Fibroblast of lung (primary cell): ENCODE results near the gene PRELP. TPM values are rescaled to one million over a fixed set of nuclear protein-coding genes. Genes with fewer than 3 reads are reported as not detected.

ENCODE experiments used
- DNase-seq, 2 donors: peaks; one replicate each; pipeline versions ENCODE4 v3.0.0 to v3.0.0-alpha.2; 2010; ENCODE audit warnings: low read depth in 2 of 2
- H2AFZ ChIP-seq: 2 replicates; pipeline ENCODE4 v1.5.1; 2012; ENCODE audit warnings: low read length, control low read depth, inconsistent platforms
- H3K27ac ChIP-seq: 2 replicates; pipeline ENCODE4 v1.5.1; 2011; ENCODE audit warnings: low read length, control low read depth; ENCODE audit not compliant: insufficient read depth
- H3K27me3 ChIP-seq: 2 replicates; pipeline ENCODE4 v1.5.1; 2011; ENCODE audit warnings: mild to moderate bottlenecking, low read length; ENCODE audit not compliant: control insufficient read depth, insufficient read depth
- H3K36me3 ChIP-seq: 2 replicates; pipeline ENCODE4 v1.5.1; 2011; ENCODE audit warnings: low read length; ENCODE audit not compliant: control insufficient read depth, insufficient read depth
- H3K4me1 ChIP-seq: 2 replicates; pipeline ENCODE4 v1.5.1; 2011; ENCODE audit warnings: low read length; ENCODE audit not compliant: control insufficient read depth, insufficient read depth; ENCODE audit errors: extremely low read depth
- H3K4me2 ChIP-seq: 2 replicates; pipeline ENCODE4 v1.5.1; 2011; ENCODE audit warnings: low read length, control low read depth; ENCODE audit not compliant: insufficient read depth; ENCODE audit errors: extremely low read depth
- H3K4me3 ChIP-seq, 4 experiments: fragments of 200-600 bp in 1 of 4; sonication (generic) in 1 of 4; replicated peaks in 1 of 4; 2 replicates each; pipeline ENCODE4 v1.5.1; 2011 to 2016; ENCODE audit warnings: low read length in 4 of 4, low read depth in 3 of 4, mild to moderate bottlenecking in 3 of 4, control low read depth in 2 of 4, inconsistent platforms in 1 of 4, mixed read lengths in 1 of 4; ENCODE audit not compliant: insufficient read depth in 1 of 4; ENCODE audit errors: control extremely low read depth in 1 of 4
- H3K79me2 ChIP-seq: 2 replicates; pipeline ENCODE4 v1.5.1; 2012; ENCODE audit warnings: mild to moderate bottlenecking, low read length, inconsistent platforms; ENCODE audit not compliant: control insufficient read depth, insufficient read depth
- H3K9ac ChIP-seq: 2 replicates; pipeline ENCODE4 v1.5.1; 2011; ENCODE audit warnings: mild to moderate bottlenecking, low read length, control low read depth; ENCODE audit not compliant: insufficient read depth
- H3K9me3 ChIP-seq: 2 replicates; pipeline ENCODE4 v1.5.1; 2012; ENCODE audit warnings: low read depth, low read length; ENCODE audit not compliant: control insufficient read depth, insufficient read depth
- H4K20me1 ChIP-seq: 2 replicates; pipeline ENCODE4 v1.5.1; 2011; ENCODE audit warnings: low read length; ENCODE audit not compliant: control insufficient read depth, insufficient read depth; ENCODE audit errors: extremely low read depth
- CTCF ChIP-seq, 2 donors: IDR thresholded peaks in 1 of 2; conservative IDR thresholded peaks in 1 of 2; 1 replicate in 1 of 2; 2 replicates in 1 of 2; pipeline ENCODE4 v1.5.1; 2011 to 2012; ENCODE audit warnings: low read length in 2 of 2, control low read depth in 1 of 2, inconsistent platforms in 1 of 2, low read depth in 1 of 2, mild to moderate bottlenecking in 1 of 2
- EZH2 ChIP-seq: IDR thresholded peaks from 2 replicates; pipeline ENCODE4 v1.5.1; 2012; ENCODE audit warnings: low read length, control low read depth, mild to moderate bottlenecking; ENCODE audit errors: missing control alignments
- polyA plus RNA-seq, 2 donors: library from polyadenylated mRNA; depleted of rRNA in 1 of 2; stranded (reverse) in 1 of 2; unstranded in 1 of 2; fragments of >200 nt; gene quantifications; 2 replicates each; pipeline ENCODE4 v1.2.1, GENCODE V29; 2011 to 2012; ENCODE audit warnings: missing spikeins in 1 of 2
- total RNA-seq: library from RNA; depleted of rRNA; stranded (reverse); fragments of >200 nt; gene quantifications from 2 replicates; pipeline ENCODE4 v1.2.1, GENCODE V29; 2014

The PRELP gene
- total and polyA plus RNA-seq, 2 donors (not counting 1 experiment from before 2014, with no cell fraction given) = 4.5 to 13.9 TPM

- Histone ChIP-seq H3K4me3 (no peak overlapping the region), H3K27ac (peak overlapping the region; percentile 91)
Measured at GRCh38 chr1:203512848-203513584, 37.4 kb downstream of the PRELP start.

GRCh38 chr1:203513585-203514031, 38.0 kb downstream of the PRELP start:
- no peak for DNase-seq
- Histone ChIP-seq H3K27me3 (no peaks in the 10 kb centered on the region), H3K79me2 (no peaks in the 10 kb centered on the region), H3K27ac (peak overlapping the region; percentile 91), H3K9ac (peak overlapping the region; percentile 57), H2AFZ (no peak overlapping the region), H3K36me3 (no peaks in the 10 kb centered on the region), H3K4me2 (no peak overlapping the region), H3K4me3 (no peak overlapping the region), H3K4me1 (peaks cover 24% of the 10 kb centered on the region), H4K20me1 (no peaks in the 10 kb centered on the region), H3K9me3 (no peaks in the 10 kb centered on the region)
- TF ChIP-seq EZH2 (no peak), CTCF (conservative IDR thresholded peaks at IDR 0.05 in 1 of 2, IDR thresholded peaks at IDR 0.05 in 1 of 2; ENCODE audit: low read depth in 1 of 2, low read length in 2 of 2) (no peak)

More at GRCh38 chr1:203512848-203513584, 37.4 kb downstream of the PRELP start:
- Histone ChIP-seq H3K9ac (peak overlapping the region; percentile 57), H4K20me1 (no peaks in the 10 kb centered on the region), H3K9me3 (no peaks in the 10 kb centered on the region), H3K27me3 (no peaks in the 10 kb centered on the region), H3K4me2 (peak overlapping the region; percentile 13), H3K36me3 (no peaks in the 10 kb centered on the region), H3K79me2 (no peaks in the 10 kb centered on the region), H3K4me1 (peaks cover 29% of the 10 kb centered on the region), H2AFZ (peak overlapping the region; percentile 7)
- peak; percentile 90 to 97 for DNase-seq
- TF ChIP-seq CTCF (conservative IDR thresholded peaks at IDR 0.05 in 1 of 2, IDR thresholded peaks at IDR 0.05 in 1 of 2; ENCODE audit: low read depth in 1 of 2, low read length in 2 of 2) = no peak
- TF ChIP-seq EZH2 = no peak

GRCh38 chr1:203516184-203516583, 40.6 kb downstream of the PRELP start:
- Histone ChIP-seq H3K36me3 (no peaks in the 10 kb centered on the region), H3K79me2 (no peaks in the 10 kb centered on the region), H3K4me3 (no peak overlapping the region), H3K9me3 (no peaks in the 10 kb centered on the region), H3K9ac (no peak overlapping the region), H3K4me1 (peaks cover 40% of the 10 kb centered on the region), H3K27ac (no peak overlapping the region), H2AFZ (no peak overlapping the region), H3K27me3 (no peaks in the 10 kb centered on the region), H3K4me2 (no peak overlapping the region), H4K20me1 (no peaks in the 10 kb centered on the region)
- DNase-seq = no peak
- no peak for TF ChIP-seq EZH2
- no peak for TF ChIP-seq CTCF (conservative IDR thresholded peaks at IDR 0.05 in 1 of 2, IDR thresholded peaks at IDR 0.05 in 1 of 2; ENCODE audit: low read depth in 1 of 2, low read length in 2 of 2)
